Inferior parietal cortex (tissue), 1 donor: ENCODE measurements around the gene ARMC2.
"Not testable (repeated sequence)": the region's sequence is repeated elsewhere in the genome, so short reads cannot be mapped to it uniquely, and the experiment has no call there.

Source experiments
- DNase-seq: peaks from one replicate; pipeline ENCODE4 v3.0.0-alpha.2; 2016; ENCODE audit errors: extremely low spot score

Gene ARMC2, protein sequence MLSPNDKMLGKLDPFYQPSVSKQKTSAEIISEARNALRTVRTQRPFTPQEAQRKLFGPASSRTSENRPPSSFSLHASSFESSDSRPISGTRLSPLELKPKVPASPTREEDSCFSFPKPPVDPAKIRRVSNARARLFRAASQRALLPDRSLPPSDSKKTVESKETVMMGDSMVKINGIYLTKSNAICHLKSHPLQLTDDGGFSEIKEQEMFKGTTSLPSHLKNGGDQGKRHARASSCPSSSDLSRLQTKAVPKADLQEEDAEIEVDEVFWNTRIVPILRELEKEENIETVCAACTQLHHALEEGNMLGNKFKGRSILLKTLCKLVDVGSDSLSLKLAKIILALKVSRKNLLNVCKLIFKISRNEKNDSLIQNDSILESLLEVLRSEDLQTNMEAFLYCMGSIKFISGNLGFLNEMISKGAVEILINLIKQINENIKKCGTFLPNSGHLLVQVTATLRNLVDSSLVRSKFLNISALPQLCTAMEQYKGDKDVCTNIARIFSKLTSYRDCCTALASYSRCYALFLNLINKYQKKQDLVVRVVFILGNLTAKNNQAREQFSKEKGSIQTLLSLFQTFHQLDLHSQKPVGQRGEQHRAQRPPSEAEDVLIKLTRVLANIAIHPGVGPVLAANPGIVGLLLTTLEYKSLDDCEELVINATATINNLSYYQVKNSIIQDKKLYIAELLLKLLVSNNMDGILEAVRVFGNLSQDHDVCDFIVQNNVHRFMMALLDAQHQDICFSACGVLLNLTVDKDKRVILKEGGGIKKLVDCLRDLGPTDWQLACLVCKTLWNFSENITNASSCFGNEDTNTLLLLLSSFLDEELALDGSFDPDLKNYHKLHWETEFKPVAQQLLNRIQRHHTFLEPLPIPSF

DNA sequence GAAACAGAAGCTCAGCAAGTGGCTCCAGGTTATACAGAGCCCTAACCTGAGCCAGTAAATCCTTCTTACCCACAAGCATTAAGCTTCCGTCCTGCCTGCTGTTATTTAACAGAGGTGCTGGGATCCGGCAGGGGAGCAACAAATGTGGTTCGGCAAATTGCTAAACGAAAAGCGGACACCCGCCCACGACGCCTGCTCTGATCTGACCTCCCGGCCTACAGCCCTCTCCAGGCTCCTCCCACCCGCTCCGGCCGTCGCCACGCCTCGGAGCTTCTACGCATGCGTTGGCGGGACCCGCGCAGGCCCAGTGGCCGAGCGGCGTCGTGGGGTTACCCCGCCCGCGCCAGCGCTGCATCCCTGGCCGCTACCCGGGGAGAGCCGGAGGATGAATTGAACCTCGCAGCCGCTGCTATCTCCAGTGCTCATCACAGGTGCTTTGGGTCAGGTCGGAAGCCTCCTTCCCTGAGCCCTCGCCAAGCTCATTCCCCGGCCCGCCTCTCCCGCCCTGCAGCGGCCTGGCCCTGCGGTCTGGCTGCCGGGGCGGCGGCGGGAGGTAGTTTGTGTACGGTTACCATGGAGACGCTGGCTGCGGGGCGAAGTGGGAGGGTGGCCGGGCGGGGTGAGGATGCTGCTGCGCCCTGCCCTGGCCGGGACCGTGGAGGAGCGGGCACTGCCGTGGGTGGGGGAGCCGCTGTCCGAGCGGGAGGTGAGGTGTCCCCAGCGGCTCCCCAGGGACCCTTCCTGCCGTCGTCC, at the start of gene ARMC2:
Gene ARMC2 (plus strand): TSS at position 307 of the 753 bp plus-strand sequence. CDS start 5,846 bp downstream, outside the sequence.
- DNase-seq, result peak; percentile 94

DNA sequence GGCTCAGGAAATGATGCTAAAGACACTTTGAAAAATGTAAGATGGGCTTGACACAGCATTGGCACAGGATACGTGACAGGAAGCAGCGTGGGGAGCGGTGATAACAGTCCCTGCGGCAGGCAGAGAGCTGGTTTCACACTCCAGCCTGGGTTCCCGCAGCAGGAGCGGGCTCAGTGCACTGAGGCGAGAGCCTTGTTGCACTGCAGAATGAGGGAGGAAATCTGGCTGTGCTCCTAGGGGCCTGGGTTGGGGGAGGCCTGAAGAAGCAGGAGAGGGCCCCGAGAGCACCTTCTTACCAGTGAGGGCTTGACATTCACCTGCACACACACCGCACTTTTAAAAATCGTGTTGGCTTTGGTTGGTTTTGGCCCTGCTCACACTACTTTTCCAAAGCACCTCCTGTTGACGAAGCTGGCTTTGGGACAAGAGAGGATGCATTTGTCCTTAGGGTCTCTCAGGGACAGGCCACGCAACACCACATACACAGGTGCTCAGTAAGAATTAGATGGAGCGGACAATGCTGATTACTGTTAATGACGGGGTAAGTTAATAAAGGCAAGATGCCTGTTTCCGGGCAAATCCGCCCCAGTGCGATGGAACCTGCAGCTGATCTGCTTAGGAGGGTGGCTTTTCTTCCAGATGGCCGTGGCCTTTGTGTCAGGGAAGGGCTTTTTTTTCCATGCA, 49.4 kb upstream of the ARMC2 start:
- no peak for DNase-seq

DNA sequence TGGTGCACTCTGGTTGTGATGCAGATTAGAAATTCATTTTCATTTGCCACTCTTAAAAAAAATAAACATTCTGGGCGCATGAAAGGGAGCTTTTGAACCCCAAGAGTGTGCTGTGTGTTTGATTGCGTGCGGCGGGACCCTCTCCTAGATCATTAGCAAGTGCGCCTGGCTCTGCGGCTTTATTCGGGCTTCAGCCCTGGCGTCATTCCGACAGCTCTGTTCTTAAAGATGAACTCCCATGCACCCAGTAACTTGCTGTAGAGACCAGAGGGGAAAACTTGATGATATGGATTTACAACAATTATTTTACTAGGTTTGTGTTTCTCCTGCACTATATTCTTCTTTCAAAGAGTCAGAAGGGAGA, 48.9 kb upstream of the ARMC2 start:
- DNase-seq, result no peak

DNA sequence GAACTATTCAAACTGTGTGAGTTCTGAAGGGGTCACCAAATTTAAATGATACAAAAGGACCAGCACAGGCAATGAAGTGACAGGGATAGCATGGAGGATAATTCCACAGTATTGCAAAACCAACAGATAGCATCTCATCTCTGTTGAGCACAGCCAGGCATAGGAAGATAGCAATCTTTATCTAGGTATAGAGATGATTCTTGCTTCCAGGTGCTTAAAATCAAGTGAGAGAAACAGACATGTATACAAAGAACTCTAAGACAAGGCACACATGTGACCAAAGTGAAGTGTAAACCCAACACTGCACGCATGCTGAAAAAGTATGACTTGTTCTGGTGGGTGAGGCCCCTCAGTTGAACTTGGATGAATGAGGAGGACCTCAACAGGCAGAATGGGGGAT, 48.4 kb upstream of the ARMC2 start:
- no peak for DNase-seq

DNA sequence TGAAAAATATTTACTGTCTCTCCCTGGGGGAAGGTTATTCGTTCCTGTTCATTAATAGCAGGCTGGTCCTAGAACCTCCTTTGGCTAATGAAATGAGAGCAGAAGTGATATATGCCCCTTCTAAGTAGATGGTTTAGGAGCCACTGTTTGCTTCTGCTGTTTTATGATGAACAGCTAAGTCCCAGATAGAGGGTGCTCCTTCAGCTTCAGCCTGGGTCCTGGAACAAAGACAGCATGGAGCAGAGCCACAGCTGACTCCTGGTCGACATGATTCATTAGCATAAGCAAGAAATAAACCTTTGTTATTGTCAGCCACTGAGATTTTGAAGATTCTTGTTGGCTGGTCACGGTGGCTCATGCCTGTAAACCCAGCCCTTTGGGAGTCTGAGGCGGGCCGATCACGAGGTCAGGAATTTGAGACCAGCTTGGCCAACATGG, 47.8 kb upstream of the ARMC2 start:
- peak; percentile 68 for DNase-seq

DNA sequence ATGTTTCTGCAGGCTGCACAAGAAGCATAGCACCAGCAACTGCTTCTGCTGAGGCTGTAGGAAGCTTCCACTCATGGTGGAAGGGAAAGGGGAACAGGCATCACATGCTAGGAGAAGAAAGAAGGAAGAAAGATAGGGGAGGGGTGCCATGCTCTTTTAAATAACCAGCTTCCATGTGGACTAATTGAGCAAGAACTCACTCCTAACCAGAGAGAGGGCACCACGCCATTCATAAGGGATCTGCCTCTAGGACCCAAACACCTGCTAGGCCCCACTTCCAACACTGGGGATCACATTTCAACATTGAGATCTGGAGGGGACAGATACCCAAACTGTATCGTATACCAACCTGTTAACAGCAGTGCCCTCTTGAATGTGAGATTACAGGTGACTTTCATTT, 46.9 kb upstream of the ARMC2 start:
- DNase-seq, result no peak

DNA sequence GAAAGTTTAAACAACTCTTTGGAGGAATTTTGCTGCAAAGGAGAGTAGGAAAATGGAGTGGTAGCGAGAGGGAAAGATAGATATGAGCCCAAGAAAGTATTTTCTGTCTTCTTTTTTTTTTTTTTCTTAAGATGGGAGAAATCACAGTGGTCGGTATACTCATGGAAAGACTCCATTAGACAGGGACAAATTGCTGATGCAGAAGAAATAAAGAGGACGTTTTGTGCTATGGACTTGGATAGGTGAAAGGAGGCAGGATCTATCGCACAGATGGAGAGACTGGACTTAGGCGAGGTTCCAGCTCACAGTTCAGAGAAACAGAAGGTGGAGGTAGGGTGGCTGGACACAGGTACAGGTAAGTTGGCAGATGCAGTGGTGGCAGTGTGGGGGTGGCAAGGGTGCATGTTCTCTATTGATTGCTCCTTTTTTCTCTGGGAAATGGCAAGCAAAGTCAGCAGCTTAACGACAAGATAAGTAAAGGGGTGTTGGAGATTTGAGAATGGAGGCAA, 44.2 kb upstream of the ARMC2 start:
- DNase-seq, result no peak

DNA sequence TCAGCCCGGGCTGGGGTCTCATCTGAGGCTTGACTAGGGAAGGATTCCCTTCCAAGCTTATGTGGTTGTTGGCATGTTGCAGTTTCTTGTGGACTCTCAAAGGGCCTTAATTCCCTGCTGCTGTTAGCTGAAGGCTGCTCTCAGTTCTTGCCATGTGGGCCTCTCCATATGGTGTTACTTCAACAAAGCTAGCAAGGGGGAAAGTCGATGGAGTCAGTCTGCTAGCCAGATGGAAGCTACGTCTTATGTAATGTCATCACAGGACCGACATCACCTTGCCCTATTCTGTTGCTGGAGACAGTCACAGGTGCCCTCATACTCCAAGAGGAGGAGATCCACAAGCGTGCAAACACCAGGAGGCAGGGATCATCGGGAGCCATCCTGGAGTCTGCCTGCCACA, 43.3 kb upstream of the ARMC2 start:
- no peak for DNase-seq

DNA sequence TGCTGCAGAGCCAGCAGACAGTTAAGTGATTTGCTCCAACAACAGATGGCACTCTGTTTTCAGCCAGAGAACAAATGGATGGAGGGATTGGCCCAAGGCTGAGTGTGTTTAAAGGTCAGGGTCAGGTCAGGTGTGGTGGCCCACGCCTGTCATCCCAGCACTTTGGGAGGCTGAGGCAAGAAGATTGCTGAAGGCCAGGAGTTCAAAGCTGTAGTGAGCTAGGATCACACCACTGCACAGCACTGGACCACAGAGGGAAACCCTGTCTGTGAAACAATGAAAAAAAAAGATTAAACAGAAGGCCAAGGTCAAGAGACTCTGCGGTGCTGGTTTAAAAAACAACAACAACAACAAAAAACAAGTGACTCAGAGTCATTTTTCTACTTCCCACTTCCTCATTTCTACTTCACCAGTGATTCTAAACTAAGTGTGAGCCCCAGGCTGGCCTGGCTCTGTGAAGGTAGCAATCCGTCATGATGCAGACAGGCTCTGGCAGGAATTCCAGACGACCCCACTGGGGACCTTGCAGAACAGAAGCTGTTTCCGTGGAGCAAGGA, 42.5 kb upstream of the ARMC2 start:
- DNase-seq, result no peak

DNA sequence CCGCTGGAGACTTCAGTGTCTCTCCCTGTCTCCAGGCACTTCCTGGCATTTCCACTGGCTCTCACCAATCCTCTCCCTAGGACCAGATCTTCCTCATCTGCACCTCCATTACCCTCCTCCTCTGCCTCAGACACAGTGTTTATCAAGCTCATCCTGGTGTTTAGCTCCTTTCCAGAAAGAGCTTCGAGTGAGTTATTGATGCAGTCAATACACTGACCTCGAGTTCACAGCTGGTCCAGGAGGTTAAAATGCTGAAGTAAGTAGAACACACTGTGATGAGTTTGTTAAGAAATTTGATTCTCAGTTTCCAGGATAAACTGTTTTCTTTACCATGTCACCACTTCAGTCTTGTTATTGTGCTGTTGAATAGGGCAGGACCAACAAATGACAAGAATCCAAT, 42.1 kb upstream of the ARMC2 start:
- DNase-seq, result no peak

DNA sequence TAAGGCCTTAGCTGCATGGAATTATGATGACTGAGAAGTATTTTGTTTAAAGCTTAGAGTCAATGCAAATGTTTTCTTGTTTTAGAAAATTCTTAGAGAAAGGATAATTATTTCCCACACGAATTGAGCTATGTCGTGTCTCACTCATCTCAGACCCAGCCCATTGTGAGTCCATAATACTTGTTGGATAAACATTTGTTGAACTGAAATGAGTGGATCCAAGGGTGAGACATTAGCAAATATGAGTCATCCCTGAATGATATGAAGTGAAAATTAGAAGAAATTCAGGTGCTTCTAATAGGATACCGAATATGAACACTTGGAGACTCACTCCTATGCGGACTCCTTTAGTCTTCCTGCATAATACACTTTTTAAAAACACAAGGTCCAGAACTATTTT, 41.6 kb upstream of the ARMC2 start:
- DNase-seq, result no peak

DNA sequence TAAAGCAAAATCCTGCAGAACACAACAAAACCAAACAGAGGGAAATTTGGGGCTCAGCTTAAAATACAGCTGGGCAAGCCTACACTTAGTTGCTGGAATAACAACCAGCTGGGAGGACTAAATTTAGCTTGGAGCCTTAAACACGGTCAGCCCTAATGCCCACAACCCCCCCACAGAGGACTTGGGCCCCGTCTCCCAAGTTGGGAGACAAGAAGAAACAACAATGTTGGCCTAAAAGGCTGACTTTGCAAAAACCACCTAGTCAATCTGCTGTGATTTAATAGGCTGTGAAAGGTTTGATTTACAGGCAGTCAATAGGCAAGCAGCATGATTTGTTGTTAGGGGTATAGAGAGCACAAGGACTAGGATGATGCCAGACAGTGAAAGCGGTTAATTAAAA, 40.3 kb upstream of the ARMC2 start:
- peak; percentile 6 for DNase-seq

DNA sequence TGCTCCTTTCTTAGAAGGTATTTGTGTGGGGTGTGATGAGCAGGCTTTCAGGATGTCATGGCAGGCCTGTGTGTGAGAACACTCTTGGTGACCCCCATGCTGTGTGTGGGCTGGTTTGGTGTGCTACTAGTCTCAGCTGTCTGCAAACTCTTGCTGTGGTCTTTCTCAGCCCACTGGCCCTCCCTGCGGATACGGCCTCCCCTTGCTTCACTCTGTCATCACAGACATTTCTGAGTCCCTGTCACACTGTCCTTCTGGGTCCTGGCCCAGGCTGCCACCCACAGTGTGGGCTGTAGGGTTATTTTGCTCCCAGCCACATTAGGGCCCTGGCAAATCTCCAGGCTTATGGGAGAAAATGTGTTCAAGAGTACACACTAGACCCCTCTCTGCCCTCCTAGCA, 39.0 kb upstream of the ARMC2 start:
- no peak for DNase-seq

DNA sequence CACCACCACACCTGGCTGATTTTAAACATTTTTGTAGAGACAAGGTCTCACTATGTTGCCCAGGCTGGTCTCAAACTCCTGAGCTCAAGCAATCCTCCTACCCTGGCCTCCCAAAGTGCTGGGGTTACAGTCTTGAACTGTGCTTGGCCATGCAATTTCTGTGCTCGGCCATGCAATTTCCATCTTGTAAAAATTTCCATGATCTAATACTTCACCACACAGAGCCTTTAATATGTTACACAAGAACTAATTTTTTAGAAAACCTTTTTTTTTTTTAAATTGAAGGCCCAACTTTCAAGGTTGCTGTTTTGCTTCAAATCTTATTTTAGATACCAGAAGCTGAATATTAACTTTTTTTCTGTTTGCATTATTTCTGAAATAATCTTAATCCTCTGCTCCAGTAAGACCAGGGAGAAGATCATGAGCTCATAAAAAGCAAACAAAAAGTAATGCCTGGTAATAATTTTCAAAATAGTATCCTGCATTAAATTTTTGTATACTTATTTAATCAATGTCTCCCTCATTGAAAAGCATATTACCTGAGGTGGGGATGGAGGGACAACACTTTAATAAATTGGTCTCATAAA, 38.1 kb upstream of the ARMC2 start:
- no peak for DNase-seq

DNA sequence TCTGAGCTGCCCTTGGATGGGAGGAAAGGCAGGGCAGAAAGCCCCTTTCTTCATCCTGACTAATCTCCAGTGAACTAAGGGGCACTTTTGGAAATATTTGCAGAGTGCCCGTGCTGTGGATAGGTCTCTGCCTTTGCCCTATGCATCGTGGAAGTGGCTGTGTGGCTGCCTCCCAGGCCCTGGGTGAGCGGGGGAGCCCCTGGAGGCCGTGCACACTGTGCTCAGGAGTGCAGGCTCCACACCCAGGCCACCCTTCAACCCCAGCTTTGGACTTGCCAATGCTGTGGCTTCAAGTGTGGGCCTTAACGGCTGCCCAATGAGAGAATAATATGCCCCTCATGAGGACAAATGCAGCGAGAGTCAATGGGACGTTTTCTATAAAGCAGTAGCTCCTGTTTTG, 36.7 kb upstream of the ARMC2 start:
- DNase-seq, result no peak

DNA sequence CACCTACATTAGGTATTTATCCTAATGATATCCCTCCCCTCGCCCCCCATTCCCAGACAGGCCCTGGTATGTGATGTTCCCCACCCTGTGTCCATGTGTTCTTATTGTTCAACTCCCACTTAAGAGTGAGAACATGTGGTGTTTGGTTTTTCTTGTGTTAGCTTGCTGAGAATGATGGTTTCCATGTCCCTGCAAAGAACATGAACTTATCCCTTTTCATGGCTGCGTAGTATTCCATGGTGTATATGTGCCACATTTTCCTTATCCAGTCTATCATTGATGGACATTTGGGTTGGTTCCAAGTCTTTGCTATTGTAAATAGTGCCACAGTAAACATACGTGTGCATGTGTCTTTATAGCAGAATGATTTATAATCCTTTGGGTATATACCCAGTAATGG, 35.0 kb upstream of the ARMC2 start:
- DNase-seq, result not testable (repeated sequence)

DNA sequence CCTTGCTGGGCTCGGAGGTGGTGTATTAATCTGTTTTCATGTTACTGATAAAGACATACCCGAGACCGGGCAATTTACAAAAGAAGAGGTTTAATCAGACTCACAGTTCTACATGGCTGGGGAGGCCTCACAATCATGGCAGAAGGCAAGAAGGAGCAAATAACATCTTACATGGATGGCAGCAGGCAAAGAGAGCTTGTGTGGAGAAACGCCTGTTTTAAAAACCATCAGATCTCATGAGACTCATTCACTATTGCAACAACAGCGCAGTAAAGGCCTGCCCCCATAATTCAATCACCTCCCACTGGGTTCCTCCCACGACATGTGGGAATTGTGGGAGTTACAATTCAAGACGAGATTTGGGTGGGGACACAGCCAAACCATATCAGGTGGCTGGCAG, 30.9 kb upstream of the ARMC2 start:
- not testable (repeated sequence) for DNase-seq

DNA sequence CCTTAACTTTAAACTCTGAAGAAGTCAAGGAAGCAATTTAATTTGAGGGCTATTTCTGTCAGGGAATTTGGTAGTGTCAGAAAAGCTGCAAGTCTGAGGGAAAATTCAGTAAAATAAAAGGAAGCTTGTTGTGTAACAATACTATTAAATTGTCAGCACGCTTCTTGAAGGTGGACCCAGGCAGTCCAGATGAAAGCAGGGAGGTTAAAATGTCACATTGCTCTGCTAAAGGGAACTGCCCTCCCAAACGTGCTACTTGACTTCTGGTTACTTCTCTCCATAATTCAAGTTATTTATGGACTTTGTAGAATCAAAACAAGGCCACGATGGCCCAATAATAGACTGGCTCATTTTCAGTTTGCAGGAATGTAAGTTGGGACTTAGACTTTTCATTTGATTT, 28.2 kb upstream of the ARMC2 start:
- DNase-seq, result no peak

DNA sequence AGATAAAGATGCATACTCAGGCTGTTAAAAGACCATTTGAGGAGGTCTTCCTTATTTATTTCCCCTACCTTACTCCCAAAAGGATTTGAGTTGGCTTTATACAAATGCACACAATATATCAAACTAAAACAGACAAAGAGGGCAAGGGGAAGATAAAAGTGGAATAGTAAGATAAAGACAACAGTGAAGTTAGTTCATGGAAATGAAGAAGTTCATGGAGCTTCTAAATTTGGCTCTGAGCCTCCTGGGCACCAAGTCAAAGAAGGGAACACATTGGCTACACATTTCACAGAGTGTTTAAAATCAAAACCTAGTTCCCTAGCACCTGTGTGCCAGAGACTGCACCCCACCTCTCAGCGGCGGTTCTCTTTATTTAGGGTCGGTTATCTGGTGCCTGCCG, 25.8 kb upstream of the ARMC2 start:
- DNase-seq, result no peak

DNA sequence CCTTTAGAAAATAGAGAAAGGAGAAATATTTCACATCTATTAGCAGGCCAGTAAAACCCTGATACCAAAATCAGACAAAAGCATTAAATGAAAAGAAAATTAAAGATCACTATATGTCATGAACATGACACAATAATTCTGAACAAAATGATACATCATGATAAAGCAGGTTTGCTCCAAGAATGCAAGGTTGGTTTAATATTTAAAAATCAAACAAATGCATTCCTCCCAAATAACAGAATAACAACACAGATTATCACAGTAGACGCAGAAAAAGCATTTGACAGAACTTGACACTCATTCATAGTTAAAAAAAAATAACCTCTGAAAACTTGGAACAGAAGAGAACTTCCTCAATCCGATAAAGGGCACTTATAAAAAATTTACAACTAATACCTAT, 22.9 kb upstream of the ARMC2 start:
- DNase-seq, result no peak

DNA sequence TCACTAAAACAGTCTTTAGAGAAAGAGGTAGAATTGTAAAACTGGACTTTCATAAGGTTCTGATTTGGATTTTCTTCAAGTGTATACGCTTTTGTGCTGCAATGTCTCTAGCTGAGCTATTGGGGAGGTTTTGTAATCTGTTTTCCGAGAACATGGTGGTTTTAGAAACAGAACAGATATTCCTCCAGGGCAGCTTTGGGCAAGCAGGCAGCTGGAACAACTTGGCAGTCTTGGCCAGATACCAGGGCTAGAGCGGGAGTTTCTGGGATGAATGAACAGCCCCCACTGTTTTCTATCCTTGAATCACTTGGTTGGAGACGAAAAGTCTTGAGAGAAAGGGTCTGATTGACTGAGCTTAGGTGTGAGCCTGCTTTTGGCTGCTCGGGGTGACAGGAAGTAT, 17.1 kb upstream of the ARMC2 start:
- DNase-seq, result no peak
